AG09319 (cell line): Measurements from ENCODE around the gene SRRM4.

Experiments
- DNase-seq: peaks from one replicate; pipeline ENCODE4 v3.0.0-alpha.2; 2010; ENCODE audit warnings: low read depth; ENCODE audit errors: extremely low read depth
- CTCF ChIP-seq: IDR thresholded peaks from 2 replicates; pipeline ENCODE4 v1.5.1; 2011; ENCODE audit warnings: low read depth, mild to moderate bottlenecking, inconsistent platforms, low read length, moderate library complexity

SRRM4 gene

GRCh38 chr12:119204671-119205285 is 223.4 kb downstream of the SRRM4 start:
- no peak for TF ChIP-seq CTCF
- no peak for DNase-seq

GRCh38 chr12:119206348-119207062 is 225.2 kb downstream of the SRRM4 start:
- TF ChIP-seq CTCF = no peak
- no peak for DNase-seq

- TF ChIP-seq CTCF = no peak
- no peak for DNase-seq
Measured at GRCh38 chr12:119207063-119207560, 225.8 kb downstream of the SRRM4 start.

- no peak for TF ChIP-seq CTCF
- peak; percentile 7 for DNase-seq
Measured at GRCh38 chr12:119208626-119209061, 227.3 kb downstream of the SRRM4 start.

GRCh38 chr12:119211884-119212283 is 230.5 kb downstream of the SRRM4 start:
- TF ChIP-seq CTCF = no peak
- DNase-seq = no peak
